ENCODE measurements around the gene FNDC10. TPM values are rescaled to one million over a fixed set of nuclear protein-coding genes. Genes with fewer than 3 reads are reported as not detected.

The FNDC10 gene
- total RNA-seq, 1 donor from 2014 or later = 4.2 TPM

GRCh38 chr1:1567152-1567875, 32.6 kb downstream of the FNDC10 start:
- H3K27me3 Mint-ChIP-seq = no peaks in the 10 kb centered on the region
- DNase-seq (ENCODE audit: low spot score, unreplicated experiment) = no peak
- TF ChIP-seq, protein P1, sequence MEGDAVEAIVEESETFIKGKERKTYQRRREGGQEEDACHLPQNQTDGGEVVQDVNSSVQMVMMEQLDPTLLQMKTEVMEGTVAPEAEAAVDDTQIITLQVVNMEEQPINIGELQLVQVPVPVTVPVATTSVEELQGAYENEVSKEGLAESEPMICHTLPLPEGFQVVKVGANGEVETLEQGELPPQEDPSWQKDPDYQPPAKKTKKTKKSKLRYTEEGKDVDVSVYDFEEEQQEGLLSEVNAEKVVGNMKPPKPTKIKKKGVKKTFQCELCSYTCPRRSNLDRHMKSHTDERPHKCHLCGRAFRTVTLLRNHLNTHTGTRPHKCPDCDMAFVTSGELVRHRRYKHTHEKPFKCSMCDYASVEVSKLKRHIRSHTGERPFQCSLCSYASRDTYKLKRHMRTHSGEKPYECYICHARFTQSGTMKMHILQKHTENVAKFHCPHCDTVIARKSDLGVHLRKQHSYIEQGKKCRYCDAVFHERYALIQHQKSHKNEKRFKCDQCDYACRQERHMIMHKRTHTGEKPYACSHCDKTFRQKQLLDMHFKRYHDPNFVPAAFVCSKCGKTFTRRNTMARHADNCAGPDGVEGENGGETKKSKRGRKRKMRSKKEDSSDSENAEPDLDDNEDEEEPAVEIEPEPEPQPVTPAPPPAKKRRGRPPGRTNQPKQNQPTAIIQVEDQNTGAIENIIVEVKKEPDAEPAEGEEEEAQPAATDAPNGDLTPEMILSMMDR (IDR thresholded peaks at IDR 0.05; ENCODE audit: unreplicated experiment) = no peak
- H3K36me3 Mint-ChIP-seq (ENCODE audit: insufficient read depth) = peaks cover 17% of the 10 kb centered on the region
- peaks cover 5% of the 10 kb centered on the region for H3K4me1 Mint-ChIP-seq (ENCODE audit: low read depth)
- peak overlapping the region; percentile 74 for H3K27ac Mint-ChIP-seq
- H3K9me3 Mint-ChIP-seq (ENCODE audit: low read depth) = no peaks in the 10 kb centered on the region
- H3K4me3 Mint-ChIP-seq (ENCODE audit: low read depth) = no peak overlapping the region

- Mint-ChIP-seq H3K4me1 (ENCODE audit: low read depth) (no peaks in the 10 kb centered on the region), H3K4me3 (ENCODE audit: low read depth) (no peak overlapping the region), H3K27me3 (no peaks in the 10 kb centered on the region), H3K36me3 (ENCODE audit: insufficient read depth) (peaks cover 18% of the 10 kb centered on the region), H3K9me3 (ENCODE audit: low read depth) (no peaks in the 10 kb centered on the region), H3K27ac (peak overlapping the region; percentile 47)
- no peak for DNase-seq (ENCODE audit: low spot score, unreplicated experiment)
- TF ChIP-seq, protein P1 (IDR thresholded peaks at IDR 0.05; ENCODE audit: unreplicated experiment) = no peak
These were observed 34.6 kb downstream of the FNDC10 start for GRCh38 chr1:1565340-1565739.

DNA sequence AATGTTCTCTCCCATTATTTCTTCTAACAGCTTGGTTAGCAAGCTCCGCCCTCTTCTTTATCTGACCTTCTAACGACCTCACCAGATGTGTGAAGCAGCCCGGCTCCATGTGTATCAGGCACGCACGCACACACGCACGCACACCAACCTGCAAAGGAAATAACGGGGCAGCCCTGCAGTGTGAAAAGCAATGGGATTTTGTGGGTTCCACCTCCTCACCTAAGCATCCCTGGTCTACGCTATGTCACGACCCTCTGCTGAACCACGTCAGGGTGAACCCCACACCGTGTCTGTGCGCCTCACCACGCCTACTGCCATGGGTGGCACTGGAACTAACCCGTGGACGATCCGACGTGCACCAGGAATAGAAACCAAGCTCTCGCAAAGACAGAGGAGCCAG, 35.7 kb downstream of the FNDC10 start:
- TF ChIP-seq, protein P1 (IDR thresholded peaks at IDR 0.05; ENCODE audit: unreplicated experiment) = no peak
- H3K4me1 Mint-ChIP-seq (ENCODE audit: low read depth) = no peaks in the 10 kb centered on the region
- H3K27ac Mint-ChIP-seq = no peak overlapping the region
- no peaks in the 10 kb centered on the region for H3K9me3 Mint-ChIP-seq (ENCODE audit: low read depth)
- no peaks in the 10 kb centered on the region for H3K27me3 Mint-ChIP-seq
- no peak overlapping the region for H3K4me3 Mint-ChIP-seq (ENCODE audit: low read depth)
- DNase-seq (ENCODE audit: low spot score, unreplicated experiment) = no peak
- H3K36me3 Mint-ChIP-seq (ENCODE audit: insufficient read depth) = peaks cover 17% of the 10 kb centered on the region

DNA sequence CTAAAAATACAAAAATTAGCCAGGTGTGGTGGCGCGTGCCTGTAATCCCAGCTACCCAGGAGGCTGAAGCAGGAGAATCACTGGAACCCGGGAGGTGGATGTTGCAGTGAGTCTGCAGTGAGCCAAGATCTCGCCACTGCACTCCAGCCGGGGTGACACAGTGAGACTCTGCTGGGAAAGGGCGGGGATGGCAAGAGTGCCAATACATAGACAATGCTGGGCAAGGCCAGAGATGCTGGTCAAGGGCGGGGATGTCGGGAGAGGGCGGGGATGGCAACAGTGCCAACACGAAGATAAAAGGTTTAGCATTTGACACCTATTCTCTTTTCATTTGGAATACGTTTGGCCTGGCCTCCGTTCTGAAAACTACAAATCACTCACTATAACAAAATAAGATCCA, 36.2 kb downstream of the FNDC10 start:
- Mint-ChIP-seq H3K27ac (peak overlapping the region; percentile 59), H3K4me3 (ENCODE audit: low read depth) (no peak overlapping the region), H3K9me3 (ENCODE audit: low read depth) (no peaks in the 10 kb centered on the region), H3K36me3 (ENCODE audit: insufficient read depth) (peaks cover 17% of the 10 kb centered on the region), H3K4me1 (ENCODE audit: low read depth) (no peaks in the 10 kb centered on the region), H3K27me3 (no peaks in the 10 kb centered on the region)
- TF ChIP-seq, protein P1 (IDR thresholded peaks at IDR 0.05; ENCODE audit: unreplicated experiment) = no peak
- DNase-seq (ENCODE audit: low spot score, unreplicated experiment) = no peak

DNA sequence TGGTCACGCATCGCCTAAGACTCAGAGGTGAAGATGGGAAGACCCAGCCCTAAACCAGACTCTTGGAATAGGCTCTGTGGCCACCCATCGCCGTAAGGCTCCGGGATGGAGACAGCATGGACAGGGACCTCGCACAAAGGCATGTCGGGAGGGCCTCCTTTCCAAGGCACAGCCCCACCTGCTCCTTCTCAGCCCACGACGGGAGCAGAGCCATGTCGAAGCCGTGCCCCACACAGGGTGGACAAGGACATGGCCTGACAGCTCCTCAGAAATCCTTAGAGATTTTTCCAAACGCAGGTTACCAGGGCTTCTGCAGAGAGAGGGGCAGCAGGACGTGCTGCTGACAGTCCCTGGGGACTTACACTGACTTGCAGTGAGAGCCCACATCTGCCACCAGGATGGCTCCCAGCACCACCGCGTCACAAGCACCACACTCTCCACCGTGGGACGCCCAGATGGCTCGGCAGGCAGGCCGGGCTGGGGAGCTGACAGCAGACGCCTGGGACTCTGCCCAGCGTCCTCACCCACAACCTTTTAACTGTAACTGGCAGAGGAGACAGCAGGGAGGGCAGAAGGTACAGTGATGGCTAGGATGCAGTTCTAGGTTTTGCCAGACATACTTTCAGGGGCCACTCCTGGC, 37.3 kb downstream of the FNDC10 start:
- H3K36me3 Mint-ChIP-seq (ENCODE audit: insufficient read depth) = peaks cover 17% of the 10 kb centered on the region

More for the DNA sequence above, 37.3 kb downstream of the FNDC10 start:
- H3K9me3 Mint-ChIP-seq (ENCODE audit: low read depth) = no peaks in the 10 kb centered on the region
- DNase-seq (ENCODE audit: low spot score, unreplicated experiment) = no peak
- no peaks in the 10 kb centered on the region for H3K27me3 Mint-ChIP-seq
- TF ChIP-seq, protein P1 (IDR thresholded peaks at IDR 0.05; ENCODE audit: unreplicated experiment) = no peak
- no peaks in the 10 kb centered on the region for H3K4me1 Mint-ChIP-seq (ENCODE audit: low read depth)
- no peak overlapping the region for H3K27ac Mint-ChIP-seq
- no peak overlapping the region for H3K4me3 Mint-ChIP-seq (ENCODE audit: low read depth)
